ENCODE results near the gene CDR2L.
"Not testable (repeated sequence)": the region's sequence is repeated elsewhere in the genome, so short reads cannot be mapped to it uniquely, and the experiment has no call there.

The CDR2L gene

DNA sequence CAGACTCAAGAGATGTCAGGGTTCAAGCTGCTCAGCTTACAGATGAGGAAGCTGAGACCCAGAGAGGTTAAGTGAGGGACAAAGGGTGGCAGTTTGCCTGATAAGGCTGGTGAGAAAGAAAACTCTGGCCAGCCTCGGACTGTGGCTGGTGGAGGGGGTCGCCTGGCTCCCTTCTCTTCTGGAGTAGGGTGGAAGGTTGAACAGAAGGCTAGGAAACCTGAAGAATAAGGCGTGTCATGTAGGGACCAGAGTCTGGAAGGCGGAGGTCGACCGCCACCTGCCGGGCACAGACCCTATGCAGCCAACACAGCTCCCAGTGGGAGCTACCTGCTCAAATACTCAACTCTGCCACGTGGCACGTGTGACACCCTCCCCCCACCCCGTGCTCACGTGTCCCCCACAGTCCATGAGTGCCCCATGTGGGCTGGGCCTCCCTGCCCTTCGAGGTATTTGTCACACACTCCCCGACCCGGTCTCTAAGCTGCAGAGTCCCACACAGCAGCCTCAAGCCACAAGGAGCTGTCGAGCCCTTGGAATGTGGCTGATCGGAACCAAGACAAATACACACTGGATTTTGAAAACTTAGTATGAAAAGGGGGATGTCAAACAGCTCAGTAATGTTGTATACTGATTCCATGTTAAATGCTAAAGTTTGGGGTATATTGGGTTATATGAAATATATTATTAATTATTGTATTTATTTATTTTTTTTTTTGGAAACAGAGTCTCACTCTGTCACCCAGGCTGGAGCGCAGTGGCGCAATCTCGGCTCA is 26.7 kb upstream of the CDR2L start:
- peak; percentile 41 for DNase-seq

GRCh38 chr17:74961657-74962350 is 25.6 kb upstream of the CDR2L start:
- peak; percentile 89 for DNase-seq

DNA sequence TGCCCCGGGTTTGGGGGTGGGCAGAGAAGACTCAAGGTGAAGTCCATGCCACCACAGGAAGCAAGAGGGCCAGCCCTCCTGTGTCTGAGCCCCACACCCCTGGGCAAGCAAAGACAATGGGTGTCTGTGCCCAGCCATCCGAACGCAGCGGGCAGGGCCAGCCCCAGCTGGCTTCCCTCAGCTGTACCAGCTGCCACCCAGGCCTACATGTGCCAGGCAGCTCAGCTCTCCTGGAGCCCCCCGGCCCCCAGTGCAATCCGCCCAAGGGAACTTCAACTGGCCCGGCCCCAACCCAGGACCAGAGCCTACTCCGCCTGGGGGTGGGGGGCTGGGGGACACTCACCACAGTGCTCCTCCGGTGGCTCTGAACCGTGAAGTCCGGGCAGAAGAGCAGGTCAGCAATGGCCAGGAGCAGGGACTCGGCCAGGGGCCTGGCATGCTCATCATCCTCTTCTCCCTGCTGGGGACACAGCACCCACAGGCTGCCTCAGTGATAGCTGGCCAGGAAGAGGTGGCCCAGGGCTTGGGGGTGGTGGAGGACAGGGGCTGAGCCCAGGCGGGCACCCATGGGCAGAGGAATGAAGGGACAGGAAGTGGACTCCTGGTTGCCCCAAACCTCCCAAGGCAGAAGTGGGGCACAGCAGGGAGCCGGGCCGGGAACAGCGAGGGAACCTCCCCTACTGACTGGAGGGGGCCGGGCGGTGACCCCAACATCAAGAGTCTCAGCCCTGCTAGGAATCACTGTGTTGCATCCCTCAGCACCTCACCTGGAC is 24.6 kb upstream of the CDR2L start:
- no peak for DNase-seq

- no peak for DNase-seq
These were observed 23.8 kb upstream of the CDR2L start for GRCh38 chr17:74963656-74964055.

DNA sequence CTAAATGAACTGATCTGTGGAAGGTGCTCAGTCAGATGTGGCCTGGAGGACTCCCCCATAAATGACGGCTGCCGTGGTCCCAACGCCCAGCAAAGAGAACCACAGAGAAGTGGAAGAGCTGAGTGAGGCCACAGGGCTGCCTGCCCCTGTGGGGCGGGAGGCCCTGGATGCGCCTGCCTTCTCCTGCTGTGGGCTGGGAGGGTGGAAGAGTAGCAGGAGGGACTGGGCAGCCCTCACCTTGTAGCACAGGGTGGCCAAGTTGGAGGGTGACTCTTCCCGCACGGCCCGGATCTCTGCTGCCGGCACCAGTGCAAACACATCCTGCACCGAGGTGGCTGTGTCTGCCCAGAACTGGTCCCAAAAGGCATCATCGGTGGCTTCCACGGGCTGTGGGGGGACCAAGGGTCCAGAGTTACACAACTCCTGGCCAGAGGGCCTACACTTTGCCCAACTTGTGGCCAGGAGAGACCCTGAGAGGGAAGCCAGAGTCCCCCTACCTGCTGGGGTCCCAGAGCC is 23.1 kb upstream of the CDR2L start:
- no peak for DNase-seq

- DNase-seq: no peak
These were observed 22.3 kb upstream of the CDR2L start for GRCh38 chr17:74964988-74965622.

DNA sequence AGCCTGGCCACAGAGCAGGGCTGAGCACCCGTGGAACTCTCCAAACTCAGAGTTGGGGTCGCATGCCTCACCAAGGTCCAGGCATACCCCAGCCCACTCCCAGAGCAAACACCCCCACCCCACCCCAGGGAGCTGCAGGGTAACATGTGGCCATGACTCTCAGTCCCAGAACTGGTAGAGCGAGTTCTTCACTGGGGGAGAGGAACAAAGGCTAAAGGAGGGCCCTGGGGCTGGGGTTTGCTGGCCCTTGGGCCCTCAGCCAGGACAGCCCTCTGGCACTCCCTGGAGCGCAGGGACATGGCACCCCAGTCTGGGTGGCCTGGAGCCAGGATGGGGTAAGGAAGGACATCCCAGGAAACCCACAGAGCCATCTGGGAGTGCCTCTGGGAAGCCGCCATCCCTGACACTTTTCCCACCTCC is 19.1 kb upstream of the CDR2L start:
- no peak for DNase-seq

GRCh38 chr17:74969501-74969900 is 17.9 kb upstream of the CDR2L start:
- not testable (repeated sequence) for DNase-seq

GRCh38 chr17:74970395-74970794 is 17.0 kb upstream of the CDR2L start:
- no peak for DNase-seq

GRCh38 chr17:74971069-74971841 is 16.2 kb upstream of the CDR2L start:
- DNase-seq: no peak

DNA sequence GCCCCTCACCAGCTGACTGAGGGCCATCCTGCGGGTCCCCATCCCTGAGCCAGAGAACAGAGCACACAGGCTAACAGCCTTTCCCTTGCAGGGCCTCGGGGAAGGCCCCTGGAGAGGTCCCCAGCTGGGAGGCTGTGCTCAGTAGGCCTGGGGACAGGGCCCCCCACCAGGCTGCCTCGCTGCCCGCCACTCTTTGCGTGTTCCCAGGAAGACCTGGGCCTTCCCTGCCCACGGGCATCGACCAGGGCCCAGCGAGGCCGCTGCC is 15.7 kb upstream of the CDR2L start:
- DNase-seq: no peak

DNA sequence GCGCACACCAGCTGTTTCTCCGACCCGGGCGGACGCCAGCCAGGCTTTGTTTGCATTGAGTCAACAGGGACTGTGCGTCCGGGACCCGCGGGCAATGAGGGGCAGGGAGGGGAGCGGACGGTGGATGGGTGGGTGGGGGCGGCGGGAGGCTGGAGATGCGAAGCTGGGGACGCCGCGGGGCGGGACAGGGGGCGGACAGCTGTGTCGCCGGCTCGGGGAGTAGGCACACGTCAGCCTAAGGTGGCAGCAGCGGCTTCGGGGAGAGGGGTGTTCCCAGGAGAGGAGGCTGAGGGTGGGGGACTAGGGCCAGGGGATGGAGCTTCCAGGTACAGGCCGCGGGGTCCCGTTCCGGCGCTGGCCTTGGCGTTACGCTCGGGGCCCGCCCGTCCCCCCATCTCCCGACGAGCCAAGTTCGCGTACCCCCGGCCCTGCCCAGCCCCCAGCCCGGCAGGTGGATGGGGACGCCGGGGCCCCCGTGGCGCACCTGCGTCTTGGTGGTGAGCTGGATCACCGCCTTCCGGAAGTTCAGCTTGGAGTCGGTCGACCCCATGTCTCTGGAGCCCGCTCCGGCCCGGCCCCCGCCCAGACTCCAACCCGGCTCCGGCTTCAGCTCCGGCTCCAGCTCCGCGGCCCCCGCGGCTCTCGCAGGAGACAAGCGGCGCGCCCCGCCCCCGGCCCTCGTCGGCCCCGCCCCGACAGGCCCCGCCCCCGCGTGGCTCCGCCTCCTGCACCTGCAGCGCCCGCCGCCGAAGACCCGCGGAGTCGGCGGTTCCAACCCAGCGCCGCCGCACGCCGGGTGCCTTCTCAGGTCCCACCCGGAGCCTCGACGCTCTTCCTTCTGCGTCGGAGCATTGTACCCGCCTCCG is 15.1 kb upstream of the CDR2L start, which contains the start of gene HID1:
TSS of gene HID1 (minus strand) at position 653 of the 866 bp plus-strand sequence. CDS start at position 550, 103 bp downstream.
- DNase-seq: peak; percentile 74

GRCh38 chr17:74972973-74973328 is 14.5 kb upstream of the CDR2L start:
- no peak for DNase-seq

DNA sequence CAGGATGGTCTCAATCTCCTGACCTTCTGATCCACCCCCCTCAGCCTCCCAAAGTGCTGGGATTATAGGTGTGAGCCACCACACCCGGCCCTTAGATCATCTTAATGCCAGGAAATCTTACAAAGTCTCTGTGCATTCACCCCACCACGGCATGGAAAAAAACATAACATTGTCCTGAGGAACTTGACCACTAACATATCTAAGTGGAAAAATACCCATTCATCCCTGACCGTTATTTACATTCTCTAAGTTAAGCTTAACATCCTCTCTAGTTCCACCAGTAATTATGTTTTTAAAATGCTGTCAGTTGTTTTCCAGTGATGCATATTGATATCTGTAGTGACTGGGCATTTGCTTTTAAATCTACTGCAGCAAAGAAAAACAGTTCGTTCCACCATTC is 11.5 kb upstream of the CDR2L start:
- DNase-seq: no peak

DNA sequence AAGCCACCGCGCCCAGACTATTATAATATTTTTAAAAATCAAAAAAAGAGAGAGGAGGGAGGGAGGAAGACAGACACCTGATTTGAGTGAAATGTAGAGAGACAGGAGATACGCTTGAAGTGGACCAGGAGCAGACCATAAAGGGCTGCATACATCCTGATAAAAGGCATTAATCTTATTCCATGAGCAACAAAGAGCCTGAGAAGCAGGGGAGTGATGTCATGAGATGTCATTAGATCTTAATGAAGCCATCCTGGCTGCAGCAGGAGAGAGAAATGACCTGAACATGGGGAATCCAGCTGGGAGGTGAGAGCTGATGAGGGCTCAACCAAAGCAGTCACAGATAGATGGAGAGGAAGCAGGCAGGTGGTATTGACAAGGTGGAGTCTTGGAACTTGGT is 9.6 kb upstream of the CDR2L start:
- no peak for DNase-seq

- DNase-seq: no peak
These were observed 9.2 kb upstream of the CDR2L start for GRCh38 chr17:74978240-74978639.

- no peak for DNase-seq
These were observed 7.9 kb upstream of the CDR2L start for GRCh38 chr17:74979408-74980146.

- DNase-seq: no peak
These were observed 6.0 kb upstream of the CDR2L start for GRCh38 chr17:74981318-74981978.

DNA sequence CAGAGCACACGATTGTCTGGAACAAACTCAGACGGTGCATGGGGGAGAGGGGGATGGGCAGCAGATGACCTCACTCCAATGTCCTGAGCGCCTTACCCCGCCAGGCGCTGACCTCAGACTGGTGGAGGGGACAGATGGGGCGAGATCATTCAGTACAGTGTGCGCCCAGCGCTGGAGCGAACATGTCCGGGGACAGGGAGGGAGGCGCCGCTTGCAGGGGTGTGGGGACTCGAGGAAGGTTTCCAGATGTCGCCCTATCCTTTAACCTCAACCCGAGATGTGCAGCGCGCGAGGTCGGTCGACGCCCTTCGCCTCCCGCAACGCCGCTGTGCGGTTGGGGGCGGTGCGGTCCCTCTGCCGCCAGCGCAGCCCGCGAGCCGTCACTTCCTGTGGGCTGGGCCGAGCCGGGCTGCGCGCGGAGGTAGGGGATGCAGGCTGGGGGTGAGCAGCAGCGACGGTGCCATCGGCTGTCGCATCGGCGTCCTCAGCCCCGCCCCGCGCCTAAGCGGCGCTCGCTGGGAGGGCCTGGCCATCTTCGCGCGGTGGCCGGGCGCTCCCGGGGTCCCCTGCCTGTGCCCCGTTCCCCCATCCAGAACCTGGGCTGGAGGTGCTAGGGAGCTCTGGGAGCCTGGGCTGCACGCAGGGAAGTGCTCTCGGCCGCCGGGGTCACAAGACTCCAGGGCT is 5.3 kb upstream of the CDR2L start:
- peak; percentile 79 for DNase-seq
